Measurements from ENCODE around the gene RASAL2. TPM values are rescaled to one million over a fixed set of nuclear protein-coding genes. Genes with fewer than 3 reads are reported as not detected.

Gene RASAL2
- polyA plus RNA-seq, 2 of the 4 experiments (the other 2 are of a cell fraction) = 7.1 to 17.6 TPM

- ATAC-seq (0 out of 6 replicates have a peak, but pooled peaks of 1 of the 2 experiments have one; percentile 25), DNase-seq (ENCODE audit: low read depth in 1 of 2, low spot score in 1 of 2) (no peak), FAIRE-seq (no peak)
- Histone ChIP-seq H3K4me3 (no peak overlapping the region), H3K4me2 (no peak overlapping the region), H3K9me3 (no peaks in the 10 kb centered on the region), H3K4me1 (peaks cover 12% of the 10 kb centered on the region; the same call in 2 of the 3 replicates), H3K27ac (no peak overlapping the region)
- POLR2A ChIA-PET = no interaction called here
- WGBS (ENCODE audit: missing lambda C conversion rate) = 77% methylated on average over 2 of the region's 2 CpGs
- CTCF ChIA-PET = no interaction called here
- TF ChIP-seq MAZ (IDR thresholded peaks at IDR 0.05; ENCODE audit: borderline replicate concordance, low read depth, low read length) (no peak), MYC (IDR thresholded peaks at IDR 0.05; ENCODE audit: borderline replicate concordance, low read length) (no peak), BHLHE40 (IDR thresholded peaks at IDR 0.05; ENCODE audit: low read depth, low read length) (no peak), NPAS2 (CRISPR knock-in tag; IDR thresholded peaks at IDR 0.05; ENCODE audit: borderline replicate concordance) (no peak), ESRRA (IDR thresholded peaks at IDR 0.05; ENCODE audit: borderline replicate concordance, low read length) (no peak), RFX5 (IDR thresholded peaks at IDR 0.05) (no peak), ZNF302 (CRISPR knock-in tag; IDR thresholded peaks at IDR 0.05) (no peak), JUNB (IDR thresholded peaks at IDR 0.05) (no peak), JUN (IDR thresholded peaks at IDR 0.05) (no peak), KDM1A (IDR thresholded peaks at IDR 0.05; ENCODE audit: low read depth) (no peak), REST (IDR thresholded peaks at IDR 0.05) (no peak), FOSB (CRISPR knock-in tag; IDR thresholded peaks at IDR 0.05) (no peak), POLR2A (IDR thresholded peaks at IDR 0.05; ENCODE audit: low read length) (no peak), SMC3 (IDR thresholded peaks at IDR 0.05) (no peak), BCL3 (IDR thresholded peaks at IDR 0.05) (no peak), RNF2 (IDR thresholded peaks at IDR 0.05; ENCODE audit: borderline replicate concordance, low read depth) (no peak), CBX8 (IDR thresholded peaks at IDR 0.05) (no peak)
Observed at GRCh38 chr1:178143730-178144690, 50.1 kb downstream of the RASAL2 start.

- WGBS (ENCODE audit: missing lambda C conversion rate) = 85% methylated on average over 1 of the region's 1 CpG
- no peaks in the 10 kb centered on the region for H3K9me3 ChIP-seq
- no peak overlapping the region for H3K4me2 ChIP-seq
- ChIA-PET CTCF (no interaction called here), POLR2A (no interaction called here)
- no peak overlapping the region for H3K4me3 ChIP-seq
- DNase-seq (ENCODE audit: low read depth in 1 of 2, low spot score in 1 of 2) (no peak), ATAC-seq (no peak), FAIRE-seq (no peak)
- peaks cover 12% of the 10 kb centered on the region; the same call in 2 of the 3 replicates for H3K4me1 ChIP-seq
- H3K27ac ChIP-seq = no peak overlapping the region
- TF ChIP-seq CBX2 (IDR thresholded peaks at IDR 0.05; ENCODE audit: borderline replicate concordance, low read depth) = no peak
- TF ChIP-seq REST (IDR thresholded peaks at IDR 0.05) = no peak
- TF ChIP-seq RARB (CRISPR knock-in tag; IDR thresholded peaks at IDR 0.05) = no peak
- no peak for TF ChIP-seq JUN (IDR thresholded peaks at IDR 0.05)
- no peak for TF ChIP-seq JUNB (IDR thresholded peaks at IDR 0.05)
- TF ChIP-seq HOXA7 (CRISPR knock-in tag; IDR thresholded peaks at IDR 0.05) = no peak
- TF ChIP-seq HOXB13 (CRISPR knock-in tag; IDR thresholded peaks at IDR 0.05; ENCODE audit: low read depth) = no peak
- no peak for TF ChIP-seq PBX3 (IDR thresholded peaks at IDR 0.05)
- TF ChIP-seq HEYL (CRISPR knock-in tag; IDR thresholded peaks at IDR 0.05) = no peak
- TF ChIP-seq PHF8 (IDR thresholded peaks at IDR 0.05; ENCODE audit: borderline replicate concordance, low read depth) = no peak
- no peak for TF ChIP-seq ZFP36 (IDR thresholded peaks at IDR 0.05; ENCODE audit: borderline replicate concordance, partially characterized antibody)
- TF ChIP-seq FOXS1 (CRISPR knock-in tag; IDR thresholded peaks at IDR 0.05) = no peak
- no peak for TF ChIP-seq ZSCAN20 (CRISPR knock-in tag; IDR thresholded peaks at IDR 0.05)
- TF ChIP-seq FOSB (CRISPR knock-in tag; IDR thresholded peaks at IDR 0.05) = no peak
- no peak for TF ChIP-seq ZNF302 (CRISPR knock-in tag; IDR thresholded peaks at IDR 0.05)
- no peak for TF ChIP-seq CBX8 (IDR thresholded peaks at IDR 0.05)
Observed at GRCh38 chr1:178145605-178146004, 51.7 kb downstream of the RASAL2 start.

All from A549 (cell line).